ENCODE data around the gene MCF2L2.

The MCF2L2 gene

DNA sequence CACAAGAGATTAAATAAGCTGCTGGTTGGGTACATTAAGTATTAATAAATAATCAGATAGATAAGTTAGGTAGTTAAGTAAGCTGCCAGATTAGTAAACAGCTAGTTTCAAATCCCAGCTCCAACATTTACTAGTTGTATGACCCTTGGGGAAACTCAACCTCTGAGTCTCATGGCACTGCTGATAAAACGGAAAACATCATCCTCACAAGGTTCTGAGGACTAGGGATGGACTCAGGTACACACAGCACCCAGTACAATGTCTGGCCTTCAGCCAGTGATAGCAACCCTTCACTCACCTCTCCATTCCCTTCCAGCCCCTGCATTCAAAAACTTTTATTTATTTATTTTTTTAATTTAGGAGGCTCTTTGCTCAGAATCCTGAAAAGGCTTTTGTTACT, 143.1 kb downstream of the MCF2L2 start:
- ATAC-seq, result peak; percentile 10
- TF ChIP-seq, protein P1, sequence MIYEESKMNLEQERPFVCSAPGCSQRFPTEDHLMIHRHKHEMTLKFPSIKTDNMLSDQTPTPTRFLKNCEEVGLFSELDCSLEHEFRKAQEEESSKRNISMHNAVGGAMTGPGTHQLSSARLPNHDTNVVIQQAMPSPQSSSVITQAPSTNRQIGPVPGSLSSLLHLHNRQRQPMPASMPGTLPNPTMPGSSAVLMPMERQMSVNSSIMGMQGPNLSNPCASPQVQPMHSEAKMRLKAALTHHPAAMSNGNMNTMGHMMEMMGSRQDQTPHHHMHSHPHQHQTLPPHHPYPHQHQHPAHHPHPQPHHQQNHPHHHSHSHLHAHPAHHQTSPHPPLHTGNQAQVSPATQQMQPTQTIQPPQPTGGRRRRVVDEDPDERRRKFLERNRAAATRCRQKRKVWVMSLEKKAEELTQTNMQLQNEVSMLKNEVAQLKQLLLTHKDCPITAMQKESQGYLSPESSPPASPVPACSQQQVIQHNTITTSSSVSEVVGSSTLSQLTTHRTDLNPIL (CRISPR knock-in tag; IDR thresholded peaks at IDR 0.05; ENCODE audit: low read depth), result no peak
- TF ChIP-seq CSDC2 (CRISPR knock-in tag; IDR thresholded peaks at IDR 0.05) (no peak), PPARA (CRISPR knock-in tag; IDR thresholded peaks at IDR 0.05; ENCODE audit: borderline replicate concordance) (no peak), RARB (CRISPR knock-in tag; IDR thresholded peaks at IDR 0.05) (no peak), POU6F1 (CRISPR knock-in tag; IDR thresholded peaks at IDR 0.05; ENCODE audit: borderline replicate concordance, low read depth) (no peak), ZNF8 (CRISPR knock-in tag; IDR thresholded peaks at IDR 0.05) (no peak), TCF4 (CRISPR knock-in tag; IDR thresholded peaks at IDR 0.05; ENCODE audit: borderline replicate concordance) (no peak), GLIS3 (CRISPR knock-in tag; IDR thresholded peaks at IDR 0.05) (no peak), ZFP3 (CRISPR knock-in tag; IDR thresholded peaks at IDR 0.05) (no peak), ZNF565 (CRISPR knock-in tag; conservative IDR thresholded peaks at IDR 0.05; ENCODE audit: low read depth) (no peak), OSR1 (CRISPR knock-in tag; IDR thresholded peaks at IDR 0.05) (no peak), ZFP30 (CRISPR knock-in tag; IDR thresholded peaks at IDR 0.05) (no peak), TSHZ2 (CRISPR knock-in tag; IDR thresholded peaks at IDR 0.05) (no peak), BACH2 (CRISPR knock-in tag; IDR thresholded peaks at IDR 0.05; ENCODE audit: borderline replicate concordance) (no peak), ISL1 (CRISPR knock-in tag; IDR thresholded peaks at IDR 0.05) (no peak), ARNTL (CRISPR knock-in tag; IDR thresholded peaks at IDR 0.05; ENCODE audit: borderline replicate concordance, low read depth) (no peak), ZC3H10 (CRISPR knock-in tag; IDR thresholded peaks at IDR 0.05) (no peak)
- TF ChIP-seq, protein P2, sequence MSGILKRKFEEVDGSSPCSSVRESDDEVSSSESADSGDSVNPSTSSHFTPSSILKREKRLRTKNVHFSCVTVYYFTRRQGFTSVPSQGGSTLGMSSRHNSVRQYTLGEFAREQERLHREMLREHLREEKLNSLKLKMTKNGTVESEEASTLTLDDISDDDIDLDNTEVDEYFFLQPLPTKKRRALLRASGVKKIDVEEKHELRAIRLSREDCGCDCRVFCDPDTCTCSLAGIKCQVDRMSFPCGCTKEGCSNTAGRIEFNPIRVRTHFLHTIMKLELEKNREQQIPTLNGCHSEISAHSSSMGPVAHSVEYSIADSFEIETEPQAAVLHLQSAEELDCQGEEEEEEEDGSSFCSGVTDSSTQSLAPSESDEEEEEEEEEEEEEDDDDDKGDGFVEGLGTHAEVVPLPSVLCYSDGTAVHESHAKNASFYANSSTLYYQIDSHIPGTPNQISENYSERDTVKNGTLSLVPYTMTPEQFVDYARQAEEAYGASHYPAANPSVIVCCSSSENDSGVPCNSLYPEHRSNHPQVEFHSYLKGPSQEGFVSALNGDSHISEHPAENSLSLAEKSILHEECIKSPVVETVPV (CRISPR knock-in tag; IDR thresholded peaks at IDR 0.05), result no peak
- TF ChIP-seq, protein P3, sequence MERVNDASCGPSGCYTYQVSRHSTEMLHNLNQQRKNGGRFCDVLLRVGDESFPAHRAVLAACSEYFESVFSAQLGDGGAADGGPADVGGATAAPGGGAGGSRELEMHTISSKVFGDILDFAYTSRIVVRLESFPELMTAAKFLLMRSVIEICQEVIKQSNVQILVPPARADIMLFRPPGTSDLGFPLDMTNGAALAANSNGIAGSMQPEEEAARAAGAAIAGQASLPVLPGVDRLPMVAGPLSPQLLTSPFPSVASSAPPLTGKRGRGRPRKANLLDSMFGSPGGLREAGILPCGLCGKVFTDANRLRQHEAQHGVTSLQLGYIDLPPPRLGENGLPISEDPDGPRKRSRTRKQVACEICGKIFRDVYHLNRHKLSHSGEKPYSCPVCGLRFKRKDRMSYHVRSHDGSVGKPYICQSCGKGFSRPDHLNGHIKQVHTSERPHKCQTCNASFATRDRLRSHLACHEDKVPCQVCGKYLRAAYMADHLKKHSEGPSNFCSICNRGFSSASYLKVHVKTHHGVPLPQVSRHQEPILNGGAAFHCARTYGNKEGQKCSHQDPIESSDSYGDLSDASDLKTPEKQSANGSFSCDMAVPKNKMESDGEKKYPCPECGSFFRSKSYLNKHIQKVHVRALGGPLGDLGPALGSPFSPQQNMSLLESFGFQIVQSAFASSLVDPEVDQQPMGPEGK (CRISPR knock-in tag; IDR thresholded peaks at IDR 0.05; ENCODE audit: borderline replicate concordance), result no peak

- ATAC-seq, result no peak
- TF ChIP-seq, protein P3 (CRISPR knock-in tag; IDR thresholded peaks at IDR 0.05; ENCODE audit: borderline replicate concordance), result no peak
- TF ChIP-seq POU6F1 (CRISPR knock-in tag; IDR thresholded peaks at IDR 0.05; ENCODE audit: borderline replicate concordance, low read depth) (no peak), ESRRG (CRISPR knock-in tag; IDR thresholded peaks at IDR 0.05) (no peak), ZC3H10 (CRISPR knock-in tag; IDR thresholded peaks at IDR 0.05) (no peak), OSR1 (CRISPR knock-in tag; IDR thresholded peaks at IDR 0.05) (no peak), SNAI2 (CRISPR knock-in tag; IDR thresholded peaks at IDR 0.05) (no peak), ZNF8 (CRISPR knock-in tag; IDR thresholded peaks at IDR 0.05) (no peak), ZFP30 (CRISPR knock-in tag; IDR thresholded peaks at IDR 0.05) (no peak), ZFP3 (CRISPR knock-in tag; IDR thresholded peaks at IDR 0.05) (no peak), TOX (CRISPR knock-in tag; IDR thresholded peaks at IDR 0.05; ENCODE audit: borderline replicate concordance) (no peak), TSHZ2 (CRISPR knock-in tag; IDR thresholded peaks at IDR 0.05) (no peak)
Observed at GRCh38 chr3:183284570-183284969, 143.8 kb downstream of the MCF2L2 start.

All from SK-N-SH treated with all-trans-retinoic acid at 6 μM for 48 hours (cell line).